Loucy (cell line): ENCODE data around the gene ATXN7L1.
"Not testable (repeated sequence)": the region's sequence is repeated elsewhere in the genome, so short reads cannot be mapped to it uniquely, and the experiment has no call there.

ENCODE experiments used
- H2AFZ ChIP-seq: fragments of 200-600 bp; sonication (generic); 2 replicates; pipeline ENCODE4 v1.6.0; 2016; ENCODE audit warnings: antibody characterized with exemption, mild to moderate bottlenecking, low read length, moderate library complexity
- H3F3A ChIP-seq: fragments of 200-600 bp; 2 replicates; pipeline ENCODE4 v1.6.0; 2016; ENCODE audit warnings: antibody characterized with exemption, low read depth, mild to moderate bottlenecking
- H3K27me3 ChIP-seq: fragments of 200-600 bp; sonication (generic); 2 replicates; pipeline ENCODE4 v1.6.1; 2014; ENCODE audit warnings: low read length, mild to moderate bottlenecking; ENCODE audit not compliant: insufficient read depth, poor library complexity, severe bottlenecking
- H3K36me3 ChIP-seq: fragments of 200-600 bp; sonication (generic); 2 replicates; pipeline ENCODE4 v1.6.1; 2016; ENCODE audit warnings: low read length; ENCODE audit not compliant: insufficient read depth
- H3K4me1 ChIP-seq: fragments of 200-600 bp; sonication (generic); 2 replicates; pipeline ENCODE4 v1.5.1; 2014; ENCODE audit warnings: low read length, mild to moderate bottlenecking; ENCODE audit not compliant: insufficient read depth, poor library complexity, severe bottlenecking
- H3K4me2 ChIP-seq: fragments of 200-600 bp; sonication (generic); 2 replicates; pipeline ENCODE4 v1.6.0; 2014; ENCODE audit warnings: antibody characterized with exemption, low read length, low read depth, mild to moderate bottlenecking; ENCODE audit not compliant: poor library complexity, severe bottlenecking
- H3K4me3 ChIP-seq: fragments of 200-600 bp; sonication (generic); 2 replicates; pipeline ENCODE4 v1.5.1; 2014; ENCODE audit warnings: low read length, mild to moderate bottlenecking, mixed read lengths; ENCODE audit not compliant: poor library complexity, severe bottlenecking
- H3K79me2 ChIP-seq: fragments of 200-600 bp; sonication (generic); 2 replicates; pipeline ENCODE4 v1.6.1; 2014; ENCODE audit warnings: low read length; ENCODE audit not compliant: insufficient read depth
- H3K9ac ChIP-seq: fragments of 200-600 bp; sonication (generic); 2 replicates; pipeline ENCODE4 v1.6.0; 2014; ENCODE audit warnings: mild to moderate bottlenecking, low read depth, low read length, moderate library complexity; ENCODE audit not compliant: poor library complexity, severe bottlenecking
- H3K9me2 ChIP-seq: fragments of 200-600 bp; sonication (generic); replicated peaks from 2 replicates; pipeline ENCODE4 v1.6.1; 2016; ENCODE audit warnings: low read depth, low read length, mixed read lengths
- H3K9me3 ChIP-seq: fragments of 200-600 bp; sonication (generic); 2 replicates; pipeline ENCODE4 v1.6.1; 2014; ENCODE audit warnings: mild to moderate bottlenecking, antibody characterized with exemption, low read length, low read depth; ENCODE audit not compliant: insufficient read depth
- H4K20me1 ChIP-seq: fragments of 200-600 bp; sonication (generic); 2 replicates; pipeline ENCODE4 v1.6.0; 2014; ENCODE audit warnings: antibody characterized with exemption, low read length, mild to moderate bottlenecking; ENCODE audit not compliant: insufficient read depth, poor library complexity, severe bottlenecking
- EZH2phosphoT487 ChIP-seq: fragments of 200-600 bp; IDR thresholded peaks from 2 replicates; pipeline ENCODE4 v1.6.1; 2018; ENCODE audit warnings: antibody characterized with exemption, mild to moderate bottlenecking, moderate library complexity, borderline replicate concordance
- TF ChIP-seq, protein P1 (sequence below): fragments of 200-600 bp; sonication (generic); conservative IDR thresholded peaks from 2 replicates; pipeline ENCODE4 v1.5.1; 2014; ENCODE audit warnings: mild to moderate bottlenecking, antibody characterized with exemption, low read length

Gene ATXN7L1

DNA sequence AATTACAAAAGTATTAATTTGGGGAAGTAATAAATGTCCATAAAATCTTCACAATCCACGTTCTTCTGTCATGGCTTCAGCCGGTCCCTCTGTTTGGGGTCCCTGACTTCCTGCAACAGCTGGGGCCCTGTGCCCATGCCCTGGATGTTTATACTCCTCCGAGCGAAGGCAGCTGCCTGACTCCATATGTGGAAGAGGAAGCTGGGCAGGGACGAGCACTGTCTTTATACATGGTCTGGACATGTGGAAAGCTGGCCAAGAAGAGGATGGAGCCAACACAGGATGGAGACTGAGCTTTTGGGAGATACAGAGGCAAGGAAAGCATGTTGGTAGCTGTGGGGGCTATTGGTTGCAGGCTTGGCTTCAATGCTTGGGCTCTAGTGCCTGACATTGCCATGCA lies 178.6 kb downstream of the ATXN7L1 start:
- no peak overlapping the region for H3K9ac ChIP-seq
- no peak overlapping the region for H3K4me2 ChIP-seq
- no peak overlapping the region for H2AFZ ChIP-seq
- H4K20me1 ChIP-seq = no peaks in the 10 kb centered on the region
- peaks cover 12% of the 10 kb centered on the region for H3K4me1 ChIP-seq
- H3K9me3 ChIP-seq = no peaks in the 10 kb centered on the region
- no peaks in the 10 kb centered on the region for H3F3A ChIP-seq
- no peaks in the 10 kb centered on the region for H3K9me2 ChIP-seq
- TF ChIP-seq, protein P1, sequence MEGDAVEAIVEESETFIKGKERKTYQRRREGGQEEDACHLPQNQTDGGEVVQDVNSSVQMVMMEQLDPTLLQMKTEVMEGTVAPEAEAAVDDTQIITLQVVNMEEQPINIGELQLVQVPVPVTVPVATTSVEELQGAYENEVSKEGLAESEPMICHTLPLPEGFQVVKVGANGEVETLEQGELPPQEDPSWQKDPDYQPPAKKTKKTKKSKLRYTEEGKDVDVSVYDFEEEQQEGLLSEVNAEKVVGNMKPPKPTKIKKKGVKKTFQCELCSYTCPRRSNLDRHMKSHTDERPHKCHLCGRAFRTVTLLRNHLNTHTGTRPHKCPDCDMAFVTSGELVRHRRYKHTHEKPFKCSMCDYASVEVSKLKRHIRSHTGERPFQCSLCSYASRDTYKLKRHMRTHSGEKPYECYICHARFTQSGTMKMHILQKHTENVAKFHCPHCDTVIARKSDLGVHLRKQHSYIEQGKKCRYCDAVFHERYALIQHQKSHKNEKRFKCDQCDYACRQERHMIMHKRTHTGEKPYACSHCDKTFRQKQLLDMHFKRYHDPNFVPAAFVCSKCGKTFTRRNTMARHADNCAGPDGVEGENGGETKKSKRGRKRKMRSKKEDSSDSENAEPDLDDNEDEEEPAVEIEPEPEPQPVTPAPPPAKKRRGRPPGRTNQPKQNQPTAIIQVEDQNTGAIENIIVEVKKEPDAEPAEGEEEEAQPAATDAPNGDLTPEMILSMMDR = no peak
- no peak for TF ChIP-seq EZH2phosphoT487
- no peaks in the 10 kb centered on the region for H3K27me3 ChIP-seq
- H3K4me3 ChIP-seq = no peak overlapping the region
- H3K36me3 ChIP-seq = no peaks in the 10 kb centered on the region
- H3K79me2 ChIP-seq = no peaks in the 10 kb centered on the region

DNA sequence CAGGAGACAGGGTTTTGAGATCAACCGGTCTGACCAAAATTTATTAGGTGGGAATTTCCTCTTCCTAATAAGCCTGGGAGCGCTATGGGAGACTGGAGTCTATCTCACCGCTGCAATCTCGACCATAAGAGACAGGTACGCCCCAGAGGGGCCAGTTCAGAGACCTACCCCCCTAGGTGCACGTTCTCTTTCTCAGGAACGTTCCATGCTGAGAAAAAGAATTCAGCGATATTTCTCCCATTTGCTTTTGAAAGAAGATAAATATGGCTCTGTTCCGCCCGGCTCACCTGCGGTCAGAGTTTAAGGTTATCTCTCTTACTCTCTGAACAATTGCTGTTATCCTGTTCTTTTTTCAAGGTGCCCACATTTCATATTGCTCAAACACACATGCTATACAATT lies 179.2 kb downstream of the ATXN7L1 start:
- H3K9me2 ChIP-seq, H3K36me3 ChIP-seq, H3K9me3 ChIP-seq, H3K4me2 ChIP-seq, H3K79me2 ChIP-seq, H3K27me3 ChIP-seq, H3F3A ChIP-seq, H3K4me3 ChIP-seq, H2AFZ ChIP-seq, H3K9ac ChIP-seq, H4K20me1 ChIP-seq: not testable (repeated sequence)
- peaks cover 17% of the 10 kb centered on the region for H3K4me1 ChIP-seq

DNA sequence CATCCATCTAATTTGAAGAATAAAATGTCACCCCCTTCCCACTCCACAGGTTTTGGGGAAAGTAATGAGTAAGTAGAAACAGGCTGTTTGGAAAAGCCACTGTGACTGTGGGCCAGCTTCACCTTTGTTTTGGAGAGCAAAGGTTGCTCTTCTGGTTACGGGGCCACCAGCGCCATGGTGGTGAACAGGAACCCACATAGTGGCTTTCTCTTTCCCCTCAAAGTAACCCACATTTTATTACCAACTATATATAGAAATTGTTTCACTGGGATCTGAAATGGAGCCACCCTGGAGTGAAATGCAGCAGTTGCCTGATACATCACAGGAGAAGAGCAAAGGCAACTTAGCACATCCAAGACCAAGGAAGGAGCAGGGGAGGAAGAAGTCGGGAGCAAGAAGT lies 182.8 kb downstream of the ATXN7L1 start:
- no peaks in the 10 kb centered on the region for H3K79me2 ChIP-seq
- no peak overlapping the region for H2AFZ ChIP-seq
- H3K4me3 ChIP-seq = peak overlapping the region; percentile 4
- peaks cover 31% of the 10 kb centered on the region for H3K4me1 ChIP-seq
- H3K4me2 ChIP-seq = peak overlapping the region; percentile 5
- H3K9ac ChIP-seq = no peak overlapping the region
- no peaks in the 10 kb centered on the region for H3K9me2 ChIP-seq
- no peaks in the 10 kb centered on the region for H3F3A ChIP-seq
- no peaks in the 10 kb centered on the region for H4K20me1 ChIP-seq
- H3K9me3 ChIP-seq = no peaks in the 10 kb centered on the region
- H3K27me3 ChIP-seq = no peaks in the 10 kb centered on the region
- H3K36me3 ChIP-seq = no peaks in the 10 kb centered on the region
- TF ChIP-seq, protein P1 = no peak
- TF ChIP-seq EZH2phosphoT487 = no peak
